ENCODE data around the gene ESYT1.

ESYT1 gene

GRCh38 chr12:56128670-56129205, 671 bp downstream of the ESYT1 start:
- DNase-seq (ENCODE audit: low read depth in 1 of 2, low spot score in 1 of 2): no peak

- peak in 1 of 2 donors; percentile 41 for DNase-seq (ENCODE audit: low read depth in 1 of 2, low spot score in 1 of 2)
Measured at GRCh38 chr12:56129206-56129941, 1.3 kb downstream of the ESYT1 start.

- no peak for DNase-seq (ENCODE audit: low read depth in 1 of 2, low spot score in 1 of 2)
Measured at GRCh38 chr12:56129942-56130495, 2.0 kb downstream of the ESYT1 start.

- DNase-seq (ENCODE audit: low read depth in 1 of 2, low spot score in 1 of 2): no peak
Measured at GRCh38 chr12:56130876-56131275, 2.8 kb downstream of the ESYT1 start.

- DNase-seq (ENCODE audit: low read depth in 1 of 2, low spot score in 1 of 2): no peak
Measured at GRCh38 chr12:56134897-56135296, 6.8 kb downstream of the ESYT1 start.

GRCh38 chr12:56137853-56138571, 9.9 kb downstream of the ESYT1 start:
- no peak for DNase-seq (ENCODE audit: low read depth in 1 of 2, low spot score in 1 of 2)

GRCh38 chr12:56141946-56142784, 14.1 kb downstream of the ESYT1 start:
- no peak for DNase-seq (ENCODE audit: low read depth in 1 of 2, low spot score in 1 of 2)

- DNase-seq (ENCODE audit: low read depth in 1 of 2, low spot score in 1 of 2): no peak
Measured at GRCh38 chr12:56143217-56143616, 15.2 kb downstream of the ESYT1 start.

- no peak for DNase-seq (ENCODE audit: low read depth in 1 of 2, low spot score in 1 of 2)
Measured at GRCh38 chr12:56143870-56144269, 15.8 kb downstream of the ESYT1 start.

GRCh38 chr12:56145217-56145616, 17.1 kb downstream of the ESYT1 start:
- DNase-seq (ENCODE audit: low read depth in 1 of 2, low spot score in 1 of 2): no peak

GRCh38 chr12:56146492-56147460, 18.7 kb downstream of the ESYT1 start:
- no peak for DNase-seq (ENCODE audit: low read depth in 1 of 2, low spot score in 1 of 2)

GRCh38 chr12:56150563-56150962, 22.5 kb downstream of the ESYT1 start:
- no peak for DNase-seq (ENCODE audit: low read depth in 1 of 2, low spot score in 1 of 2)

GRCh38 chr12:56151672-56152131, 23.6 kb downstream of the ESYT1 start:
- DNase-seq (ENCODE audit: low read depth in 1 of 2, low spot score in 1 of 2): peak; percentile 53 to 57

GRCh38 chr12:56152132-56152755, 24.2 kb downstream of the ESYT1 start, which contains the start of gene MYL6B:
Gene MYL6B, plus strand, starts transcription at chr12:56152587. Its CDS starts 1,332 bp downstream, at chr12:56153919.
- DNase-seq (ENCODE audit: low read depth in 1 of 2, low spot score in 1 of 2): peak; percentile 85 to 93

GRCh38 chr12:56152756-56153677, 24.9 kb downstream of the ESYT1 start:
- DNase-seq (ENCODE audit: low read depth in 1 of 2, low spot score in 1 of 2): no peak

- DNase-seq (ENCODE audit: low read depth in 1 of 2, low spot score in 1 of 2): no peak
Measured at GRCh38 chr12:56153678-56154065, 25.6 kb downstream of the ESYT1 start.

GRCh38 chr12:56154246-56154771, 26.2 kb downstream of the ESYT1 start:
- DNase-seq (ENCODE audit: low read depth in 1 of 2, low spot score in 1 of 2): no peak

- DNase-seq (ENCODE audit: low read depth in 1 of 2, low spot score in 1 of 2): no peak
Measured at GRCh38 chr12:56154818-56155217, 26.8 kb downstream of the ESYT1 start.

All from activated CD4-positive, alpha-beta T cell treated with anti-CD3 and anti-CD28 coated beads, Interleukin-2, amount 50 U/mL, for 24 hours (primary cell).